ENCODE results near the gene OGFR. TPM values are rescaled to one million over a fixed set of nuclear protein-coding genes. Genes with fewer than 3 reads are reported as not detected.

Gene OGFR
- total RNA-seq, 1 experiment from 2014 or later, result 46.1 TPM

GRCh38 chr20:62775206-62775605 lies 29.4 kb upstream of the OGFR start:
- Histone ChIP-seq H3K36me3 (ENCODE audit: insufficient read depth, low read length, poor library complexity, severe bottlenecking) (no peaks in the 10 kb centered on the region), H3K4me3 (ENCODE audit: low read depth, low read length, poor library complexity, severe bottlenecking) (peak overlapping the region; percentile 3), H3K4me1 (ENCODE audit: insufficient read depth, low read length, poor library complexity, severe bottlenecking) (peaks cover 59% of the 10 kb centered on the region), H3K27me3 (replicated peaks; ENCODE audit: insufficient read depth, low read depth, low read length, poor library complexity) (no peaks in the 10 kb centered on the region), H3K9me3 (ENCODE audit: low read depth, low read length, poor library complexity, severe bottlenecking) (no peaks in the 10 kb centered on the region), H3K27ac (ENCODE audit: low read depth, low read length, poor library complexity, severe bottlenecking) (peak overlapping the region; percentile 95)
- ChIA-PET POLR2A (ENCODE audit: low non-redundant PET) (no interaction called here), CTCF (no interaction called here)
- BruUV-seq (replicated peaks), result no TSS peak
- TF ChIP-seq CTCF (conservative IDR thresholded peaks at IDR 0.05; ENCODE audit: low read depth, low read length), result no peak
- no peak for TF ChIP-seq EZH2 (IDR thresholded peaks at IDR 0.05; ENCODE audit: borderline replicate concordance, low read depth, low read length, poor library complexity, severe bottlenecking)
- no peak for DNase-seq (ENCODE audit: low spot score)
- intact Hi-C loops (cut with micrococcal nuclease; ENCODE audit: unreplicated experiment), result no loop called here

- intact Hi-C loops (cut with micrococcal nuclease; ENCODE audit: unreplicated experiment), result no loop called here
- H3K36me3 ChIP-seq (ENCODE audit: insufficient read depth, low read length, poor library complexity, severe bottlenecking), result no peaks in the 10 kb centered on the region
- POLR2A ChIA-PET (ENCODE audit: low non-redundant PET), result no interaction called here
- peak overlapping the region; percentile 18 for H3K4me3 ChIP-seq (ENCODE audit: low read depth, low read length, poor library complexity, severe bottlenecking)
- TF ChIP-seq EZH2 (IDR thresholded peaks at IDR 0.05; ENCODE audit: borderline replicate concordance, low read depth, low read length, poor library complexity, severe bottlenecking) (no peak), CTCF (conservative IDR thresholded peaks at IDR 0.05; ENCODE audit: low read depth, low read length) (no peak)
- H3K4me1 ChIP-seq (ENCODE audit: insufficient read depth, low read length, poor library complexity, severe bottlenecking), result peaks cover 50% of the 10 kb centered on the region
- H3K27ac ChIP-seq (ENCODE audit: low read depth, low read length, poor library complexity, severe bottlenecking), result peak overlapping the region; percentile 95
- no peaks in the 10 kb centered on the region for H3K27me3 ChIP-seq (replicated peaks; ENCODE audit: insufficient read depth, low read depth, low read length, poor library complexity)
- CTCF ChIA-PET, result no interaction called here
- TSS peak; percentile 44 for BruUV-seq (replicated peaks)
- H3K9me3 ChIP-seq (ENCODE audit: low read depth, low read length, poor library complexity, severe bottlenecking), result no peaks in the 10 kb centered on the region
- no peak for DNase-seq (ENCODE audit: low spot score)
Measured at GRCh38 chr20:62776035-62776691, 28.5 kb upstream of the OGFR start.

GRCh38 chr20:62776692-62777527 lies 27.7 kb upstream of the OGFR start:
- H3K4me1 ChIP-seq (ENCODE audit: insufficient read depth, low read length, poor library complexity, severe bottlenecking), result peaks cover 44% of the 10 kb centered on the region
- BruUV-seq (replicated peaks), result no TSS peak
- POLR2A ChIA-PET (ENCODE audit: low non-redundant PET), result no interaction called here

More at GRCh38 chr20:62776692-62777527, 27.7 kb upstream of the OGFR start:
- Histone ChIP-seq H3K27ac (ENCODE audit: low read depth, low read length, poor library complexity, severe bottlenecking) (peak overlapping the region; percentile 95), H3K9me3 (ENCODE audit: low read depth, low read length, poor library complexity, severe bottlenecking) (no peaks in the 10 kb centered on the region), H3K4me3 (ENCODE audit: low read depth, low read length, poor library complexity, severe bottlenecking) (peak overlapping the region; percentile 18), H3K27me3 (replicated peaks; ENCODE audit: insufficient read depth, low read depth, low read length, poor library complexity) (no peaks in the 10 kb centered on the region), H3K36me3 (ENCODE audit: insufficient read depth, low read length, poor library complexity, severe bottlenecking) (no peaks in the 10 kb centered on the region)
- CTCF ChIA-PET, result no interaction called here
- TF ChIP-seq EZH2 (IDR thresholded peaks at IDR 0.05; ENCODE audit: borderline replicate concordance, low read depth, low read length, poor library complexity, severe bottlenecking), result no peak
- peak; percentile 81 for DNase-seq (ENCODE audit: low spot score)
- intact Hi-C loops (cut with micrococcal nuclease; ENCODE audit: unreplicated experiment), result no loop called here
